SK-N-SH (cell line): ENCODE results near the gene CCDC197. TPM values are rescaled to one million over a fixed set of nuclear protein-coding genes. Genes with fewer than 3 reads are reported as not detected.

Experiments used
- CTCF ChIA-PET: fragments of 300-600, 350-600 bp; formaldehyde crosslinking; extraction: SDS; loops from one replicate; lab custom pipeline; 2021; lab: Yijun Ruan, JAX
- POLR2A ChIA-PET: fragments of 350-600 bp; sonication (Branson Sonifier 250); formaldehyde crosslinking; extraction: SDS; loops from one replicate; lab custom pipeline; 2020; ENCODE audit warnings: antibody characterized with exemption, inconsistent platforms; lab: Yijun Ruan, JAX
- DNase-seq: peaks from one replicate; pipeline ENCODE4 v3.0.0; 2012
- H2AFZ ChIP-seq: fragments of 200-600 bp; sonication (generic); 2 replicates; pipeline ENCODE4 v1.8.1; 2016; ENCODE audit warnings: antibody characterized with exemption, mild to moderate bottlenecking, low read depth
- H3F3A ChIP-seq: fragments of 200-600 bp; sonication (generic); replicated peaks from 2 replicates; pipeline ENCODE3; 2016; ENCODE audit warnings: antibody characterized with exemption, mild to moderate bottlenecking; ENCODE audit not compliant: insufficient read depth
- H3K27ac ChIP-seq, 2 experiments: fragments of 200-500 bp in 1 of 2; fragments of 200-600 bp in 1 of 2; sonication (Bioruptor generic) in 1 of 2; sonication (generic), shearing (Covaris generic) in 1 of 2; 2 replicates each; pipeline versions ENCODE4 v1.5.1 to v1.6.1; 2014 to 2016; ENCODE audit warnings: low read depth in 2 of 2, inconsistent platforms in 1 of 2, low read length in 1 of 2, mild to moderate bottlenecking in 1 of 2, mixed read lengths in 1 of 2
- H3K27me3 ChIP-seq: fragments of 200-600 bp; sonication (generic), shearing (Covaris generic); 2 replicates; pipeline ENCODE4 v1.6.1; 2016; ENCODE audit warnings: mixed run types; ENCODE audit not compliant: insufficient read depth
- H3K36me3 ChIP-seq, 2 experiments: fragments of 200-500 bp in 1 of 2; fragments of 200-600 bp in 1 of 2; sonication (Bioruptor generic) in 1 of 2; sonication (generic) in 1 of 2; replicated peaks in 1 of 2; 2 replicates each; pipeline versions ENCODE3 to v1.5.1; 2014 to 2016; ENCODE audit warnings: low read length in 1 of 2, mild to moderate bottlenecking in 1 of 2; ENCODE audit not compliant: insufficient read depth in 2 of 2, control insufficient read depth in 1 of 2
- H3K4me1 ChIP-seq, 2 experiments: fragments of 200-500 bp in 1 of 2; fragments of 200-600 bp in 1 of 2; sonication (Bioruptor generic) in 1 of 2; sonication (generic), shearing (Covaris generic) in 1 of 2; 2 replicates each; pipeline versions ENCODE4 v1.5.1 to v1.6.1; 2014 to 2016; ENCODE audit warnings: low read depth in 1 of 2, low read length in 1 of 2, mixed run types in 1 of 2; ENCODE audit not compliant: insufficient read depth in 2 of 2, control insufficient read depth in 1 of 2
- H3K4me2 ChIP-seq: fragments of 200-600 bp; sonication (generic), shearing (Covaris generic); 2 replicates; pipeline ENCODE4 v1.6.1; 2017; ENCODE audit warnings: mixed run types
- H3K4me3 ChIP-seq, 2 experiments: fragments of 200-500 bp in 1 of 2; fragments of 200-600 bp in 1 of 2; sonication (Bioruptor generic) in 1 of 2; sonication (generic), shearing (Covaris generic) in 1 of 2; 2 replicates each; pipeline versions ENCODE4 v1.5.1 to v1.8.1; 2014 to 2016; ENCODE audit warnings: low read depth in 2 of 2, inconsistent platforms in 1 of 2, low read length in 1 of 2, mild to moderate bottlenecking in 1 of 2, mixed read lengths in 1 of 2, moderate library complexity in 1 of 2
- H3K79me2 ChIP-seq: fragments of 200-600 bp; sonication (generic); 2 replicates; pipeline ENCODE4 v1.8.1; 2017; ENCODE audit warnings: mild to moderate bottlenecking; ENCODE audit not compliant: insufficient read depth
- H3K9ac ChIP-seq: fragments of 200-600 bp; sonication (generic); 2 replicates; pipeline ENCODE4 v1.6.1; 2017; ENCODE audit warnings: mixed run types
- H3K9me2 ChIP-seq: fragments of 200-600 bp; sonication (generic); 2 replicates; pipeline ENCODE4 v1.6.1; 2017; ENCODE audit warnings: mixed run types
- H3K9me3 ChIP-seq: fragments of 200-600 bp; sonication (generic); 2 replicates; pipeline ENCODE4 v1.6.1; 2017; ENCODE audit warnings: mixed run types, mild to moderate bottlenecking, moderate library complexity
- H4K20me1 ChIP-seq: fragments of 200-600 bp; sonication (generic); 2 replicates; pipeline ENCODE4 v1.6.1; 2017; ENCODE audit warnings: mild to moderate bottlenecking, mixed run types; ENCODE audit not compliant: insufficient read depth
- FOSL2 ChIP-seq: IDR thresholded peaks from 2 replicates; pipeline ENCODE4 v1.4.0; 2012; ENCODE audit warnings: low read depth, mild to moderate bottlenecking, moderate library complexity, borderline replicate concordance
- FOXJ3 ChIP-seq: sonication (generic); formaldehyde crosslinking; IDR thresholded peaks from 2 replicates; pipeline ENCODE4 v1.5.1; 2020; ENCODE audit warnings: mild to moderate bottlenecking, missing genetic modification reagents
- GATA2 ChIP-seq: sonication (generic); formaldehyde crosslinking; IDR thresholded peaks from 2 replicates; pipeline ENCODE4 v1.5.0; 2020; ENCODE audit warnings: mild to moderate bottlenecking, missing genetic modification reagents
- IRF3 ChIP-seq: fragments of 150-350 bp; IDR thresholded peaks from 2 replicates; pipeline ENCODE4 v1.6.1; 2016; ENCODE audit warnings: mild to moderate bottlenecking, low read depth, low read length
- MAX ChIP-seq: IDR thresholded peaks from 2 replicates; pipeline ENCODE4 v1.4.0; 2012; ENCODE audit warnings: low read depth
- MEF2A ChIP-seq: IDR thresholded peaks from 2 replicates; pipeline ENCODE4 v1.4.0; 2012; ENCODE audit warnings: low read depth, borderline replicate concordance
- RAD21 ChIP-seq: IDR thresholded peaks from 2 replicates; pipeline ENCODE4 v1.6.1; 2012; ENCODE audit warnings: mild to moderate bottlenecking, low read length
- RFX5 ChIP-seq: IDR thresholded peaks from 2 replicates; pipeline ENCODE4 v1.6.1; 2012; ENCODE audit warnings: mild to moderate bottlenecking, improper control_type of control experiment, low read length
- RXRA ChIP-seq: IDR thresholded peaks from 2 replicates; pipeline ENCODE4 v1.4.0; 2012; ENCODE audit warnings: low read depth, mild to moderate bottlenecking, borderline replicate concordance
- SMC3 ChIP-seq: IDR thresholded peaks from 2 replicates; pipeline ENCODE4 v1.6.1; 2012; ENCODE audit warnings: low read depth, low read length, improper control_type of control experiment
- USF1 ChIP-seq: IDR thresholded peaks from 2 replicates; pipeline ENCODE4 v1.4.0; 2012; ENCODE audit warnings: low read depth, borderline replicate concordance
- WGBS: methylation state at CpG from one replicate; pipeline ENCODE4 v1.1.6; 2017; ENCODE audit warnings: low lambda C conversion rate; 5-methylcytosine and 5-hydroxymethylcytosine counted together
- polyA plus RNA-seq, 3 experiments: library from polyadenylated mRNA; depleted of rRNA; stranded (reverse); fragments of >200 nt; gene quantifications; 2 replicates each; pipeline ENCODE4 v1.2.3, GENCODE V29; 2012
- small RNA-seq, 7 experiments: library from RNA; depleted of rRNA; stranded (forward); fragments of <200 nt; gene quantifications; one replicate each; pipeline ENCODE3, GENCODE V24; 2012

Gene CCDC197
- polyA plus RNA-seq, 1 of the 3 experiments (the other 2 are of a cell fraction): not detected

- no peak for TF ChIP-seq IRF3
- no peak for TF ChIP-seq MAX
- TF ChIP-seq RFX5: no peak
- Histone ChIP-seq H4K20me1 (peaks cover 8% of the 10 kb centered on the region; the same call in 1 of the 2 replicates), H3K9me3 (no peaks in the 10 kb centered on the region), H3K9ac (no peak overlapping the region), H3F3A (no peaks in the 10 kb centered on the region), H2AFZ (no peak overlapping the region), H3K27me3 (no peaks in the 10 kb centered on the region), H3K79me2 (peaks cover 17% of the 10 kb centered on the region; the same call in 1 of the 2 replicates), H3K36me3 (peaks cover 62 to 93% of the 10 kb centered on the region in 2 experiments), H3K4me2 (no peak overlapping the region), H3K4me1 (no peaks in the 10 kb centered on the region; a peak in 1 of 4 replicates), H3K4me3 (no peak overlapping the region), H3K9me2 (no peaks in the 10 kb centered on the region), H3K27ac (no peak overlapping the region)
- ChIA-PET CTCF (interaction anchor here (1.0 to 3.0 kb wide), 6 partner anchors 9 to 80 kb away, joined by 3 to 17 read pairs (median 6); no protein-coding TSS in a partner anchor), POLR2A (no interaction called here)
- 97% methylated on average over 6 of the region's 6 CpGs for WGBS
- no peak for DNase-seq
Observed at GRCh38 chr14:94056579-94057308, 59.6 kb downstream of the CCDC197 start.

- Histone ChIP-seq H3K9ac (no peak overlapping the region), H3K4me1 (peaks cover 0 to 7% of the 10 kb centered on the region in 2 experiments; a peak in 2 of 4 replicates), H3K4me2 (no peak overlapping the region), H3K79me2 (peaks cover 26% of the 10 kb centered on the region; the same call in 1 of the 2 replicates), H4K20me1 (peaks cover 21% of the 10 kb centered on the region; the same call in 1 of the 2 replicates), H3K27ac (no peak overlapping the region), H3K27me3 (no peaks in the 10 kb centered on the region), H3K9me2 (no peaks in the 10 kb centered on the region), H3K4me3 (no peak overlapping the region; a peak in 1 of 4 replicates), H3K9me3 (no peaks in the 10 kb centered on the region), H3F3A (no peaks in the 10 kb centered on the region), H2AFZ (no peak overlapping the region), H3K36me3 (peaks cover 58 to 90% of the 10 kb centered on the region in 2 experiments)
- TF ChIP-seq MEF2A (no peak), SMC3 (no peak), FOSL2 (no peak), USF1 (no peak), GATA2 (CRISPR knock-in tag) (no peak), MAX (no peak), RXRA (no peak), RFX5 (no peak), RAD21 (no peak), FOXJ3 (CRISPR knock-in tag) (no peak)
- 95% methylated on average over 1 of the region's 1 CpG for WGBS
- ChIA-PET CTCF (interaction anchor here (0.9 to 2.5 kb wide), 3 partner anchors 22 to 79 kb away, joined by 4 to 17 read pairs (median 8); no protein-coding TSS in a partner anchor), POLR2A (no interaction called here)
- no peak for DNase-seq
Observed at GRCh38 chr14:94058128-94058673, 61.1 kb downstream of the CCDC197 start.

Small RNA genes within 50 kb of the gene (small RNA-seq; reads per million reads assigned to genes)
- gene MIR4506: 0 reads per million in 7 experiments

Other genes starting within 250 kb of the CCDC197 start
- gene PRIMA1, start 208.8 kb upstream of the CCDC197 start, polyA plus RNA-seq (2012; rRNA removed): 0.18 and 0.24 TPM in 2 replicates
- gene FAM181A, start 70.0 kb upstream of the CCDC197 start, polyA plus RNA-seq (2012; rRNA removed): not detected in 2 replicates
- gene ASB2, start 20.7 kb upstream of the CCDC197 start, polyA plus RNA-seq (2012; rRNA removed): 0.13 and 0.15 TPM in 2 replicates
- gene OTUB2, start 29.0 kb downstream of the CCDC197 start, polyA plus RNA-seq (2012; rRNA removed): 1.3 and 1.4 TPM in 2 replicates
- gene DDX24, start 83.9 kb downstream of the CCDC197 start, polyA plus RNA-seq (2012; rRNA removed): 108 and 148 TPM in 2 replicates
- 35.3 and 41.1 TPM in 2 replicates for gene IFI27L1, start 84.0 kb downstream of the CCDC197 start, polyA plus RNA-seq (2012; rRNA removed)
- 1.2 and 2.4 TPM in 2 replicates for gene IFI27, start 113.4 kb downstream of the CCDC197 start, polyA plus RNA-seq (2012; rRNA removed)
- 200 and 208 TPM in 2 replicates for gene IFI27L2, start 132.3 kb downstream of the CCDC197 start, polyA plus RNA-seq (2012; rRNA removed)
- 2.5 and 3.5 TPM in 2 replicates for gene PPP4R4, start 177.0 kb downstream of the CCDC197 start, polyA plus RNA-seq (2012; rRNA removed)